ENCODE results near the gene HMOX2.
A peak's percentile ranks its signal among the peaks of the same experiment; 100 is the strongest.

HMOX2 gene

DNA sequence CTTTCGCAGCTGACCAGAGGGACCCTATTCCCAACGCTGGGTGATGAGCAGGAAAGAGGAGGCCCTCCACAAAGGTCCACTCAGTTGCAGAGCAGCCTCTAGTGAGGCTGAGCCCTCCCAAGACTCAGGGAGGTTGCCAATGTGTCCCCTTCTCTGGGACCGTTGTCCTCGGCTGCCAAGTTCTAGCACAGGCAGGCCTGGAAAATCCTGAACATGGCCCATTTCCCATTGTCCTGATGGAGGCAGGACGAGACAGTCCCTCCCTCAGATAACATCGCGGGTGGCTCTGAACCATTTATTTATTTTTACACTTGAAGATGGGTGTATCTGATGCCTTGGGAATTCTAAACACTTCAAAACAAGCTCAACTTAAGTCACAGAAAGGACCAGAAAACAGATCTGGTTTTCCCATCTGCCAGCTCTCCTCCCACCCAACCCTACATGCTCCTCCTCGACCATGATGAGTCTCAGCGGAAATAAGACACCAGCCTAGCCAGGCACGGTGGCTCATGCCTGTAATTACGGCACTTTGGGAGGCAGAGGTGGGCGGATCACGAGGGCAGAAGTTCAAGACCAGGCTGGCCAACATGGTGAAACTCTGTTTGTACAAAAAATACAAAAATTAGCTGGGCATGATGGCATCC lies 49.6 kb downstream of the HMOX2 start:
- peak; percentile 32 for DNase-seq

DNA sequence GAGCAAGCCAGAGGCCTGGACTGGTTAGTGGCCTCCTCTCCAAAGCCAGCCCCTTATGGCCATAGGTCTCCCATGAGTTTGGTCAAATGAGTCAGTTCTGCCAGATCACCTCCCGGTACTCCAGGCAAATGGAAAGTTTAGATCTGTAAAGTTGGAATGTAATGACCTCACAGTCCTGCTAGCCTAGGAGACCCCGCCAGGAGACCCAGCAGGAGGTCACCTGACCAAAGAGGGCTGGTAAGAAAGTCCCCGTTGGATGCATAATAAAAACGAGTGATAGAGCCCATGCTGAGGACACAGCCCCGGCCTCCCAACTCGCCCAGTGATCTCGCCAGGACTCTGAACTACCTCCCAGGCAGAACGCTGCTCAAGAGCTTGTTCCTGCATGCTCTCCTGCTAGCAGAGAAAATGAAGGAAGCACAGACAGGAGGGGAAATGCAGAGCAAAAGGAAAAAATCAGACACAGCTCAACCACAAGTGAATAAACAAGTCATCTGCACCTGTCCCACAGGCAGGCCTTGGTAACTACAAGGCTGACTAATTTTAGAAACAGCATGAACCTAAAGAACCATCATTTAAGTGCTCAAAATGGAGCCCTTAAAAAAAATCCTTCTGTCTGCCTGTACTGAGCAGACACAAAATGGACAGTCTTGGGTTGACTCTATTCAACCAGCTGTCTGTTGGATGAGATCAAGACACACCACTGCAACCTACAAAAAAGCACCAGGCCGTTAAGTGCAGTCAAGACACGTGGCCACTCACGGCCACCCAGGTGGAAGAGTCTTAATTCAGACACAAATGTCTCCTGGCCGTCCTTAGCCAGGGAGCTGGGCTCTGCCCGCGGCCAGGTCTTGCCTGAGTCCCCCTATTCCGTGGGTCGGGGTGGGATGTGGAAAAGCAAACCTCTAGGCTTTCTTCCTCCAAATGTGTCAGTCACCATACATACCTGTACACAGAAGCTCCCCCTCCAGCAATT lies 53.2 kb downstream of the HMOX2 start:
- no peak for DNase-seq

DNA sequence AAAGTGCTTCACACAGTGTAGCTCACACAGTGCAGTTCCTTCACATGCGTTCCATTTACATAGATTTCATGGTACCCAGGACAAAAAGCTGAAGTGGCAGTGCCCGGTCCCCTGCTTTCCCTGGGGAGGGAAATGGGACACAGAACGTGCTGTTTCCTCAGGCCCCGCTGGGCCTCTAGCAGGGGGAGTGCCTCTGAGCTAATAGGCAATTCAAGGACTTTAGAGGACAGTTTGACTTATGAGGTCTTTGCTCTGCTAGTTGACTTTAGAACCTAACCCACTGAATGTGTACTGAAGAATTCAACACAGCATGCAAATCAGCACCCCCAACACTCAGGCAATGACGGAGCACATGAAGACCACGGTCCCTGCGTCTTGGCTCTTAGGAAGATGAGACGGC lies 55.6 kb downstream of the HMOX2 start:
- DNase-seq: no peak

DNA sequence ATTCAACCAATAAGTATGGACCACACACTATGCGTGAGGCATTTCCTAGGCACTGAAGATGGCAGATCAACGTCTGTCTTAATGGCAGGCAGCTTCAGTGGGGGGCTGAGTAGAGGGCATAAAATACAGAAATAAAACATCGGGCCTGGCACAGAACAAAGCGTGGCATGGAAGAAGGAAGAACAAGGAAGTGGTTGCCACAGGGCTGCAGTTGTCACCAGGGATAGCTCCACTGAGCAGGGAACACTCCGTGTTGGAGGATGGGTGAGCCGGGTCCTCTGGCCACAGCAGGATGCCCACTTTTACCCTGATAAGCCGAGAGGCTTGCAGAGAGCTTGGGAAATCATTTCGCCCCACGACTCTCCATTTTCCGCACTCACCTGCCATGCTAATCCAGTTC lies 56.0 kb downstream of the HMOX2 start:
- no peak for DNase-seq

DNA sequence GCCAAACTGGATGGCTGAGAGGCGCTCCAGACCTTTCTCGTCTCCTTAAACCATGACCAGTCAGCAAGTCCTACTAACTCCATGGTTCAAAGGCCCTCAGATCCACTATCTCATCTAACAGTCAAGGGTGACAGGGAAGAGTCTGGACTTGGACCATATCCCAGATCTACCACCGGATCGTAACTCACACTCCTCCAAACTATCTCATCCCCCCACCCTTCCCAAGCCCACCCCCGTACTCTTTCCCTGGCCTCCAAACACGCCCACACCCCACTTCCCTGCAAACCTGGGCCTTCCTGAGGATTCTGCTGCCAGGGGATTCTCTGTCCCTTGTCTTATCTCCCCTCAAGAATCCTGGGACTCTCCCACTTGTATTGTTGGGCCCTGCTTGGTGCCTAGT lies 57.3 kb downstream of the HMOX2 start:
- DNase-seq: no peak

DNA sequence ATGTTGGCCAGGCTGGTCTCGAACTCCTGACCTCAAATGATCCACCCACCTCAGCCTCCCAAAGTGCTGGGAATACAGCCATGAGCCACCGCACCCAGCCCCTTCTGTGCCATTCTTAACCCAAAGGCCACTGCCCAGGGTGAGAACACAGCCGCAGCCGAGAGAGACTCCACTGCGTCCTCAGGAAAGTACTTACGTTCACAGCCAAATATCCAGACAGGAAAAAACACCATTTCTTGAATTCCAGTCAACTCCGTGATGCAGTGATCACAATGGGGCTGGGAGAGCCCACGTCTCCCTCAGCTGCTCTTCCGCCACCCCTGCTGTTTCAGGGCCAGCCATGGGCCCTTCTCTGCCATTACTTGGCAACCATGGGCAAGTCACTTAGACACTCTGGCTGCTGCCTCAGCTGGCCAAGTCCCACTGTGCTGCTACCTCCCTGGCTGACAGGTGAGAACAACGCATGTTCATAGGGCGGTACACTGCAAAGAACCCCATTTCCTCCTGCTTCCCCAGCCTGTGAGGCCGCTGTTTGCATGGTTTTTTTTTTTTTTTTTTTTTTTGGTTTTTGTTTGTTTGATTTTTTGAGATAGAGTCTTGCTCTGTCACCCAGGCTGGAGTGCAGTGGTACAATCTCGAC lies 58.1 kb downstream of the HMOX2 start:
- DNase-seq: no peak

DNA sequence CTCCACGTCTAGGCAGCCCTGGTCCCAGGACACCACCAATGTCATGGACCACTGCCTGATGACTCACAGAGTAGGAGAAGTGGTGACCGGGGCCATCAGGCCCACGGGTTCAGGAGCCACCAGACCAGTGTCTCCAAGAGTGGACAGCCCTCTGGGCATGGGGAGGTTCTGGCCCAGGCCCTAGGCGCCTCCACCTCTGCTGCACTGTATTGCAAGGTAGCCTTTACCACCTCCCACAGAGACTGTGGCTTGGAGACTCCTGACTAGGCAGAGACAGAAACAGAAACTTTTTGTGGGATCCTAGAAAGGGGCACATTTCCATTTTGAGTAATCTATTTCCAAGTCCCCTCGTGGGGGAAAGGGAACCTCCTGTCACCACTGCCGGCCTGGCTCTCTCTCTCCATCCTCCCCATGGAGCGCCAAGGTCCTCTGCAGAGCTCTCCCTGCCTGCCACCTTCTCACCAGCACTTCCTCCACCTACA lies 59.5 kb downstream of the HMOX2 start:
- no peak for DNase-seq

DNA sequence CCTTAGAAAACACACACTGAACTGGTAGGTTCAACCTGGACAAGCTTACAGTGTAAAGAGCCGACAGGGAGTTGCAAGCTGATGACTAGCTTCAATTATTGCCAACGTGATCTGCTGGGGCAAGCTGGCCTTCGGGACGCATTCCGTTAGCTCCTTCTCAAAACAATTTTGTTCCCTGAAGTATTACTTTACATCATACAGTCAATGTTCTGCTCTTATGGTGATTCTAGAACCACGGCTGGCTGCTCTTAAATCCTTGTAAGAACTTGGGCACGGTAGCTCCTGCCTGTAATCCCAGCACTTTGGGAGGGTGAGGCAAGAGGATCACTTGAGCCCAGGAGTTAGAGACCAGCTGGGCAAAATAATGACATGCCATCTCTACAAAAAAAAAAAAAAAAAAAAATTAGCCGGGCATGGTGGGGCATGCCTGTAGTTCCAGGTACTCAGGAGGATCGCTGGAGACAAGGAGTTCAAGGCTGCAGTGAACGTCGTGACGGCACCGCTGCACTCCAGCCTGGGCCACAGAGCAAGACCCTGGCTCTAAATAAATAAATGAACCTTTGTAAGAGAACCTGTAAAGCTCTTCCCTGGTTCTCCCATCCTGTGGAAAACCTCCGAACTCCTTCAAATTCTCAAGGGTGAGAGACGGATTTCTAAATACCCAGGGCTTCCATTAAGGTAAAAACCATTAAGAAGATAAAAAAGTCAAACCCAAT lies 60.4 kb downstream of the HMOX2 start:
- no peak for DNase-seq

DNA sequence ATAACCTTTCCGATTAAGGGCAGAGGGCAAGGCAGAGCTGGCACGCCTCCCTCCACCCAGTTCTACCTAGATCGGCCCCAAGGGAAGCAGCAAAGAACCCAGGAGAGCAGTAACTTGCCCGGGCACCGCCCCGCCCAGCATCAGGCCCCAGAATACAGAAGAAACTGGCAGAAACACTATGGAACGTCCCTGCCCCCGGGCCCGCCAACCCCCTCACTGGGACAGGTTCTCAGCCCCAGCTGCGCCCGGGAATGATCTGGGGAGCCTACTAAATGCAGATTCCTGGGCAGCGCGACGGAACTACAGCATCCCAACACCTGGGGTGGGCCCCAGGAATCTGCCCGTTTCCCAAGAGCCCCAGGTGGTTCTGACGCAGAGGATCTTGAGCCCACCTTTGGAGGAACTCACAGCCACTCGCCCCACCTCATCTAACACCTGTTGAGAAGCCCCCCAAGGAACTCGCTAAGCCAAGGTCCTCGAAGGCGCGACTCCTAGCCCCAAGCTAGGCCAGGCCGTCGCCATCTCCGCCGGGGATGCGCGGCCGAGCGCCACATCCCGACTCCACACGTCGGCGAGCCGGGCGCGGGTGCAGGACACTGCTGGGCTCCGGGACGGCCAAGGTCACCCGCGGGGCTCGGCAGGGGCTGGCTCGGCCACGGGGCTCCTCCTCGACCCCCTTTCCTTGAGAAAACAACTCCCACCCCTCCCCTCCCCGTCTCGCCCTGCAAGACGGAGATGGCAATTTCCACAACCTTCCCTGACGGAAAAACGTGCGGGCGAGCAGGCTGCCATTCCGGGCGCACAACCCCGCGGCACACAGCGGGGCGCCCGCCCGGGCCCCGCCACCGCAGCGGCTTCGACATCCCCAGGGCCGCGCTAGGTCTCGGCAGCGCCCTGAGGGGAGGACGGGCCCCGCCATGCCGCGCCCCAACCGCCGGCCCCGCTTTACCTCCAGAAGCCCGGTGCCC lies 61.5 kb downstream of the HMOX2 start:
- peak; percentile 54 for DNase-seq

DNA sequence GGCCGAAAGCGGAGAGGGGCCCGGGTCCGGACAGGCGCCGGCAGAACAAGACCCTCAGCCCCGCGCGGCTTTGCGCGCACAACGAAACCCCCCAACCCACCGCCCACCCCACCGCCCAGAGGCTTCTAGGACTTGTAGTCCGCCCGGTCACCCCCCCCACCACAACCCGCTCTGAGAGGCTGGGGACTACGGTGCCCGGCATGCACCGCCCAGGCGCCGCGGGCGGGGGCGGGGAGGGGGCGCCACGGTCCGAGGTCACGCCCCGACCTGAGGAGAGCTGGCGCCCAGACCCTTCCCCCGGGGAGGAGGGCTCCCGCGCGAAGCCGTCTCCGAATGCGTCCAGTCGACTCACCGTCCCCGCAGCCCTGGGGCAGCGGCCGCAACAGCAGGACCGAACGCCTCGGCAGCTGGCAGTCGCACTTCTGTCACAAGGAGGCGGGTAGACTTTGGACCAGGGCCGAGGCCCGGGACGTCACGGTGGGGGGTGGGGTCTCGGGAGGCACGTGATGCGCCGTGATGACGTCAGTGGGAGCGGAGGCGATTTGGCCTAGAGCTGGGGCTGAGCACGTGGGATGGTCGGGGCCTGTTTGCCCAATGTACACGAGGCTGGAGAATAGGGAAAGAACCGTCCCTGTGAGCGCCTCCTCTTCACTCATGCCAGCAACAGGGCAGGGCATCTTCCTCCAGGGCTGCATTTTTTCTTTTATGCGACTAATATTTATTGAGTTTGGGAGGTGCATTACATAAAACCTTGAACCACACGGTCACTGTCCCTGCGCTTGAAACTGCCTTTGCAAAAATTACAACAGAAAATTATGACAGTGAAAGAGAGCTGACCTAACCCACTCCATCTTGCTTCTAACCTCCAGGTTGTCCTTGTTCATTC lies 62.4 kb downstream of the HMOX2 start, which contains the start of gene CDIP1:
Gene CDIP1, minus strand, starts transcription at position 424 of the 886 bp plus-strand sequence. CDS start 24,643 bp downstream, outside the sequence.
- DNase-seq: peak; percentile 97

DNA sequence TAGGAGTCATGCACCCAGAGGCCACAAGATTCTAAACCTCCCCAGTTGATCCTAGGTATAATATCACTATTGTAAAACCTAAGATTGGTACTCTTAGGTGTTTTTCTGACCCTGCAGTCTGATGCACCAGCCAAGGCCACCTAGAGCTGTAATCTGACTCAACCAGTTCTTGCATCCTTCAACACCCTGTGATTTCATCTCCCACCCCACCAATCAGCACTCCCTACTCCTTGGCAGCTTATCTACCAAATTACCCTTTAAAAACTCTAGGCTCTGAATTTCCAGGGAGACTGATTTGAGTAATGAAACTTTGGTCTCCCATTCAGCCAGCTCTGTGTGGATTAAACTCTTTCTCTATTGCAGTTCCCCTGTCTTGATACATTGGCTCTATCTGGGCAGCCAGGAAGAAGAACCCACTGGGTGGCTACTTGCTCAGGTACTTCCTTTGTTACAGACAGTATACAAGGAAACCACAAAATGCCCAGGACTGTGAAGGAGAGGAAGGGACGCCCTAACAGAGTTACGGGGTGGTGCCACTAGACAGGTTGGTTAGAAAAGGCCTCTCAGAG lies 63.6 kb downstream of the HMOX2 start:
- DNase-seq: no peak

DNA sequence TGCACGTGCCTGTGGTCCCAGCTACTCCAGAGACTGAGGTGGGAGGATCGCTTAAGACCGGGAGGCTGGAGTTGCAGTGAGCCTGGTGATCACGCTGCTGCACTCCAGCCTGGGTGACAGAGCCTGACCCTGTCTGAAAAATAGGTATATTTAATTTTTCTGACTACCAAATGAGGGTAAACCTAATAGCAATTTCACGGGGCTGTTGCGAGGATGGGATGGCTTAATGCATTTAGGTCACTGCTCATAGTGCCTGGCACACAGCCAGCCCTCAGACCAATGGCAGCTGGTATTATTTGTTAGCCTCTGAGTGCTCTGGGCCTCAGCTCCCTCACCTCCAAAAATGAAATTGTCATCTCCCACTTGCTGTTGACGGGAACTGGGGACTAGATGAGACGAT lies 68.3 kb downstream of the HMOX2 start:
- DNase-seq: peak; percentile 65

DNA sequence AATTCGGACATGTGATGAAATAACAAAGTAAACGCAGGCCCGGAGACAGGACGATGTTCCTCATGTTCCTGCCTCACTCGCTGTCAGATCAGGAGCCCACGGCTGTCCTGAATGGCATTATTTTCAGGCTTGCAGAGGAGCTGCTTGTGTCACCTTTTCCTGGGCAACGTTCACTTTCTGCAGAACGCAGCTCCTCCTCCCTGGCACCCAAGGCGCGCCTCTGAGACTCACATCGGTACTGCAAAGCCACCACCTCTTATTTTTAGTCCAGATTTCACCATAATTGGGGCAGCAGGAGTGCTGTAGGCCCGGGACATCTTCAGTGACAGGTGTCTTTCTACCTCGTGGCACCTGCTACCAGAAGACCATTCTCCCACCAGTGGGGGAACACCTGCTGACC lies 71.9 kb downstream of the HMOX2 start:
- no peak for DNase-seq

DNA sequence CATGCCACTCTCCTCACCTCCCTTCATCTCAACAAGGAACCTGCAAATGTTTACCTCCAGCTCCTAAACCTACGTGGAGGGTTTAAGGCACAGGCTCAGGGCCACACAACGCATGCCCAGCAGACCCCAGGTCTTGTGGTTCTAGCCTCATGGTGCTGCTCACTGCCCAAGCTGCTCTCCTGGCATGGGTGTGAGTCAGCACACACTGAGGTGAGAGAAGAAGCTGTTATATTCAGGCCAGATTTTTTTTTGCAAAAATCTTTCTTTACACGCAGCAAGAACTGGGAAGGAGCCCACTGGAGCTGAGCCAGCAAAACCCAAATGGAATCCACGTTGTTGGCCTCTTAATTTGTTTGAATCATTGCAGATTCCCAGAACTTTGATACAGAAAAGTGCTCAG lies 74.4 kb downstream of the HMOX2 start:
- no peak for DNase-seq

DNA sequence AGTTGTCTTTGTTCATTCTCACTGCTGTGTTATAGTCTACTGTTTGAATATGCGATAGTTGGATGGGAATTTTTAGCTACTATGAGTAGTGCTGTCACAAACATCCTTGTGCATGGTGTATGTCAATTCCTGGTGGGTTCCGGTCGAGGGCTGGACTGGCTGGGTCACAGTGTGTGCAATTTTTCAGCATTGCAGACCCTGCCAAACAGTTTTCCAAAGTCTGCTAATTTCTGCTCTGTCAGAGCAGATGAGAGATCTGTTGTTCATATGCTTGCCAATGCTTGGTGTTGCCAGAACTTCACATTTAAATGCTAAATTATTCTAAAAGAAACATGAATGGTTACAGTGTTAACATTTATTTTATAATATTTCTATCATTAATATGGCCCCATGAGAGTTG lies 76.3 kb downstream of the HMOX2 start:
- no peak for DNase-seq

DNA sequence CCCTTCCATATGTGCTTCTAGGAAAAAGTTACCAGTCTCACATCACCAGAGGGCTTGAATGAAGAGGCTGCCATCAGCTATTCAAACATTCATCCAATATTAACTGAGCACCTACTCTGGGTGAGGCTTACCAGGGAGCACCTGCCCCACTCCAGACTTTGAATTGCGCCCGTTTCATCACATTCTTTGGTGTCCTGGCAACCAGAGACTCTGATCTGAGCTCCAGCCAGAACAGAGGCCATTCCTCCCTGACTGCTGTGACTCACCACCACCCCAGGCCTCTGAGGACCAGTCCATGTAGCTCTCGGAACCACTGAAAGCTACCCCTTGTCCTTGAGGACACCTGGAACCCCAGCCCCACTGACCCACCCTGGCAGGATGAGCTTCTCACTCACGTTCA lies 79.9 kb downstream of the HMOX2 start, which contains the start of gene C16orf96:
Gene C16orf96, plus strand, starts transcription at position 229 of the 400 bp plus-strand sequence. Its CDS starts 150 bp downstream, at position 379.
- DNase-seq: no peak

DNA sequence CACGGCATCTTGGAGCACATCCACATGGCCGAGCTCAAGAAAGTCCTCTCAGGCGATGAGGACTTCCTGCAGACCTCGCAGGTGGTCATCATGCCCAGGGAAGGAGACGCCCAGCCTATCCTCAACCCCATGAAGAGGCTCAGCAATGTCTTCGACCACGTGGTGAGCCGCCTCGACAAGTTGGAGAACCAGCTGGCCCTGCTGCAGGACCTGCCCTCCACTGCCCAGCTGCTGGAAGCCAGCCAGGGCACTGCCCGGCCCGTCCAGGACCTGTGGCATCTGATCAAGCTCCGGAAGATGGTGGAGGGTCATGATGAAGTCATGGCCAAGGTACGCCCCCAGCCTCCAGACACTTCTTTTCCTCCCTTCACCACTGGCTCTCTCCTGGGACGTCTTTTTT lies 80.4 kb downstream of the HMOX2 start:
- DNase-seq: no peak

DNA sequence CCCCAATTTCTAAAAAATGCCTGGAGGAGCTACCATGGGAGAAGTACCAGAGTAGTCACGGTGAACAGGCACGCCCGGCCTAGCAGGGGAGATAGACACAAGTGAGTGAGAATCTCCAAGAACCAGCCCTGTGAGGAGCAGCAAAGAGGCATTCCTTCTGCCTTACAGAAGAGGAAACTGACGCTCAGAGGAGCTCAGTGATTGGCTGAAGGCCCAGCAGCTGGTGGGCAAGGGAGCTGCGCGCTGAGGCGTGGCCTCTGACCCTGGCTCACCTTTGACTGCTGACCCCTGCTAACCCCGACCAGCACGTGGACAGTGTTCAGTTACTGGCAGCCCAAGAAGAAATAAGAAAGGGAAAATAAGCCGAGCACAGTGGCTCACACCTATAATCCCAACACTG lies 81.8 kb downstream of the HMOX2 start:
- DNase-seq: no peak
